ENCODE data around the gene ACTMAP. TPM values are rescaled to one million over a fixed set of nuclear protein-coding genes. Genes with fewer than 3 reads are reported as not detected.

The ACTMAP gene
- total RNA-seq, 1 experiment from 2014 or later, result 39.3 TPM

- no peaks in the 10 kb centered on the region for H3K9me2 ChIP-seq (ENCODE audit: insufficient read depth)
- H3K27ac ChIP-seq, result no peak overlapping the region
- peaks cover 14% of the 10 kb centered on the region; the same call in 1 of the 2 replicates for H3F3A ChIP-seq (ENCODE audit: insufficient read depth, low read depth)
- no peak for DNase-seq
- ChIA-PET POLR2A (ENCODE audit: unreplicated experiment) (no interaction called here), CTCF (no interaction called here)
- H3K79me2 ChIP-seq (ENCODE audit: low read depth), result peaks cover 29% of the 10 kb centered on the region
- no peaks in the 10 kb centered on the region for H3K27me3 ChIP-seq (ENCODE audit: insufficient read depth, low read depth)
- no TSS peak for BruUV-seq (replicated peaks)
- H4K20me1 ChIP-seq (ENCODE audit: insufficient read depth), result peaks cover 16% of the 10 kb centered on the region
- H3K4me2 ChIP-seq, result peak overlapping the region; percentile 63; the same call in 1 of the 2 replicates
- TF ChIP-seq EZH2 (IDR thresholded peaks at IDR 0.05; ENCODE audit: low read depth), result no peak
- TF ChIP-seq CTCF (conservative IDR thresholded peaks at IDR 0.05), result no peak
- H3K4me3 ChIP-seq, result no peak overlapping the region
- intact Hi-C loops (cut with micrococcal nuclease; ENCODE audit: unreplicated experiment), result no loop called here
- H2AFZ ChIP-seq, result no peak overlapping the region
- H3K9me3 ChIP-seq (ENCODE audit: insufficient read depth, low read depth), result no peaks in the 10 kb centered on the region
- peaks cover 1% of the 10 kb centered on the region; the same call in 1 of the 2 replicates for H3K36me3 ChIP-seq (ENCODE audit: low read depth)
- peaks cover 29% of the 10 kb centered on the region for H3K4me1 ChIP-seq (replicated peaks; ENCODE audit: insufficient read depth)
These were observed 47.1 kb upstream of the ACTMAP start for GRCh38 chr19:40797166-40797962.

DNA sequence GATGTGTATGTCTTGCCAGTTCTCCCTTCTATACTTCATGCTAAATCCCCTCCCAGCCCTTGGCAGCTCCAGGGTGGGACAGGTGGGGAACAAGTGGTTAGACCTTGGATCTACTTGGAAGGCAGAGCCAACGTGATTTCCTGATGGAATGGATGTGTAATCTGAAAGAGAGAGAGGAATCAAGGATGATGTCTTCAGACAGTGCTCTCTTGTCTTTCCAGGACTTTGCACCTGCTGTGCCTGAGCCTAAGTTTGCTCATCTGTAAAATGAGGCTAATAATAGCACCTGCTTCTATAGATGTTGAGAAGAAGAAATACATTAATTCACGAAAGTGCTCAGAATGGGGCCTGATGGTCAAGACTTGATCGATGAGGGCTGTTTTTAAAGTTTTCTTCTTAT, 41.7 kb upstream of the ACTMAP start:
- no peaks in the 10 kb centered on the region for H3K79me2 ChIP-seq (ENCODE audit: low read depth)
- peak overlapping the region; percentile 53; the same call in 1 of the 2 replicates for H3K4me2 ChIP-seq
- no peaks in the 10 kb centered on the region for H3K9me2 ChIP-seq (ENCODE audit: insufficient read depth)
- H3K27me3 ChIP-seq (ENCODE audit: insufficient read depth, low read depth), result no peaks in the 10 kb centered on the region
- H3K4me1 ChIP-seq (replicated peaks; ENCODE audit: insufficient read depth), result peaks cover 20% of the 10 kb centered on the region
- H2AFZ ChIP-seq, result no peak overlapping the region
- peak overlapping the region; percentile 33 for H3K27ac ChIP-seq
- no peak overlapping the region for H3K4me3 ChIP-seq
- TF ChIP-seq EZH2 (IDR thresholded peaks at IDR 0.05; ENCODE audit: low read depth), result no peak
- TF ChIP-seq CTCF (conservative IDR thresholded peaks at IDR 0.05), result no peak
- intact Hi-C loops (cut with micrococcal nuclease; ENCODE audit: unreplicated experiment), result no loop called here
- no peaks in the 10 kb centered on the region for H3K9me3 ChIP-seq (ENCODE audit: insufficient read depth, low read depth)
- ChIA-PET POLR2A (ENCODE audit: unreplicated experiment) (no interaction called here), CTCF (no interaction called here)
- H4K20me1 ChIP-seq (ENCODE audit: insufficient read depth), result no peaks in the 10 kb centered on the region
- no TSS peak for BruUV-seq (replicated peaks)
- peaks cover 24% of the 10 kb centered on the region for H3F3A ChIP-seq (ENCODE audit: insufficient read depth, low read depth)
- no peaks in the 10 kb centered on the region for H3K36me3 ChIP-seq (ENCODE audit: low read depth)
- DNase-seq, result no peak

DNA sequence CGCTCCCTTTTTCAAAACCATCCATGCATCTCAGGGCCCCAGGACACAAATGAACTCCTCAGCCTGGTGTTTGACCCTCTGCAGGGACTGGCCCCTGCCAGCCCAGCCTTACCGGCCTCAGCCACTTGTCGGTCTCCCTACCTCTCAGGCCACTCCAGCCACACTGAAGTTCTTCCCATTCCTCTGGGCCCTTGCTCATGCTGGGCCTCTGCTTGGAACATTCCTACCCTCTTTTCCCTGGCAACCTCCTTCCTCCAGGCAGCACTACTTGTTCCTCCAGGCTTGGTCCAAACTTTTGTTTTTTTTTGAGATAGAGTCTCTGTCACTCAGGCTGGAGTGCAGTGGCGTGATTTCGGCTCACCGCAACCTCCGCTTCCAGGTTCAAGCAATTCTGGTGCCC, 41.1 kb upstream of the ACTMAP start:
- H3K9me2 ChIP-seq (ENCODE audit: insufficient read depth), result no peaks in the 10 kb centered on the region
- no peak overlapping the region for H2AFZ ChIP-seq
- H3K27me3 ChIP-seq (ENCODE audit: insufficient read depth, low read depth), result no peaks in the 10 kb centered on the region
- DNase-seq, result no peak
- H3K4me2 ChIP-seq, result no peak overlapping the region
- TF ChIP-seq CTCF (conservative IDR thresholded peaks at IDR 0.05) (no peak), EZH2 (IDR thresholded peaks at IDR 0.05; ENCODE audit: low read depth) (no peak)
- no peaks in the 10 kb centered on the region for H3K79me2 ChIP-seq (ENCODE audit: low read depth)
- H3K4me1 ChIP-seq (replicated peaks; ENCODE audit: insufficient read depth), result peaks cover 20% of the 10 kb centered on the region
- H3F3A ChIP-seq (ENCODE audit: insufficient read depth, low read depth), result peaks cover 24% of the 10 kb centered on the region
- no peaks in the 10 kb centered on the region for H3K36me3 ChIP-seq (ENCODE audit: low read depth)
- H3K9me3 ChIP-seq (ENCODE audit: insufficient read depth, low read depth), result no peaks in the 10 kb centered on the region
- H4K20me1 ChIP-seq (ENCODE audit: insufficient read depth), result no peaks in the 10 kb centered on the region
- H3K27ac ChIP-seq, result no peak overlapping the region
- intact Hi-C loops (cut with micrococcal nuclease; ENCODE audit: unreplicated experiment), result no loop called here
- ChIA-PET CTCF (no interaction called here), POLR2A (ENCODE audit: unreplicated experiment) (no interaction called here)
- no TSS peak for BruUV-seq (replicated peaks)
- no peak overlapping the region for H3K4me3 ChIP-seq
